Measurements from ENCODE around the gene FRY.

The FRY gene

GRCh38 chr13:32016631-32017030, 14.9 kb upstream of the FRY start:
- DNase-seq (ENCODE audit: low spot score), result no peak

GRCh38 chr13:32017474-32017873, 14.1 kb upstream of the FRY start:
- no peak for DNase-seq (ENCODE audit: low spot score)

GRCh38 chr13:32019612-32020233, 11.9 kb upstream of the FRY start:
- DNase-seq (ENCODE audit: low spot score), result peak; percentile 46

- peak; percentile 16 for DNase-seq (ENCODE audit: low spot score)
Measured at GRCh38 chr13:32021785-32022184, 9.8 kb upstream of the FRY start.

- DNase-seq (ENCODE audit: low spot score), result no peak
Measured at GRCh38 chr13:32022311-32022710, 9.3 kb upstream of the FRY start.

- no peak for DNase-seq (ENCODE audit: low spot score)
Measured at GRCh38 chr13:32023096-32023495, 8.5 kb upstream of the FRY start.

GRCh38 chr13:32023698-32024097, 7.9 kb upstream of the FRY start:
- no peak for DNase-seq (ENCODE audit: low spot score)

- no peak for DNase-seq (ENCODE audit: low spot score)
Measured at GRCh38 chr13:32024750-32025149, 6.8 kb upstream of the FRY start.

- DNase-seq (ENCODE audit: low spot score), result no peak
Measured at GRCh38 chr13:32025730-32026129, 5.8 kb upstream of the FRY start.

GRCh38 chr13:32026623-32027022, 5.0 kb upstream of the FRY start:
- DNase-seq (ENCODE audit: low spot score), result no peak

GRCh38 chr13:32028711-32029110, 2.9 kb upstream of the FRY start:
- DNase-seq (ENCODE audit: low spot score), result no peak

GRCh38 chr13:32029684-32030083, 1.9 kb upstream of the FRY start:
- no peak for DNase-seq (ENCODE audit: low spot score)

GRCh38 chr13:32031815-32032370, 319 bp downstream of the FRY start:
- no peak for DNase-seq (ENCODE audit: low spot score)

GRCh38 chr13:32032759-32033158, 1.2 kb downstream of the FRY start:
- no peak for DNase-seq (ENCODE audit: low spot score)

- no peak for DNase-seq (ENCODE audit: low spot score)
Measured at GRCh38 chr13:32033744-32034143, 2.2 kb downstream of the FRY start.

- DNase-seq (ENCODE audit: low spot score), result no peak
Measured at GRCh38 chr13:32035716-32036115, 4.1 kb downstream of the FRY start.

GRCh38 chr13:32036126-32036695, 4.6 kb downstream of the FRY start:
- DNase-seq (ENCODE audit: low spot score), result no peak

GRCh38 chr13:32036757-32037156, 5.2 kb downstream of the FRY start:
- DNase-seq (ENCODE audit: low spot score), result no peak

GRCh38 chr13:32037471-32037870, 5.9 kb downstream of the FRY start:
- no peak for DNase-seq (ENCODE audit: low spot score)

GRCh38 chr13:32038343-32038742, 6.8 kb downstream of the FRY start:
- no peak for DNase-seq (ENCODE audit: low spot score)

GRCh38 chr13:32039056-32039455, 7.5 kb downstream of the FRY start:
- DNase-seq (ENCODE audit: low spot score), result no peak

GRCh38 chr13:32039528-32039927, 8.0 kb downstream of the FRY start:
- DNase-seq (ENCODE audit: low spot score), result no peak

- DNase-seq (ENCODE audit: low spot score), result no peak
Measured at GRCh38 chr13:32040052-32040642, 8.6 kb downstream of the FRY start.

GRCh38 chr13:32040689-32041088, 9.1 kb downstream of the FRY start:
- DNase-seq (ENCODE audit: low spot score), result no peak

All from SW480 (cell line).